Activated T-cell treated with anti-CD3 and anti-CD28 coated beads, Interleukin-2, amount 50 U/mL, for 4 hours (primary cell): ENCODE measurements around the gene TSNAXIP1. TPM values are rescaled to one million over a fixed set of nuclear protein-coding genes. Genes with fewer than 3 reads are reported as not detected.

Source experiments
- ATAC-seq, 2 donors: fragments of 200-7000 bp; cut with Tn5 transposase; one replicate each; pipeline ENCODE4 v1.10.0; 2021
- DNase-seq: peaks from one replicate; pipeline ENCODE4 v3.0.0-alpha.2; 2020
- H3K27me3 Mint-ChIP-seq: one replicate; pipeline ENCODE4 v1.8.0; 2021; ENCODE audit warnings: low read depth, mixed read lengths
- H3K36me3 Mint-ChIP-seq: one replicate; pipeline ENCODE4 v1.8.0; 2022; ENCODE audit warnings: mixed read lengths; ENCODE audit not compliant: insufficient read depth
- H3K4me1 Mint-ChIP-seq: one replicate; pipeline ENCODE4 v1.8.0; 2021; ENCODE audit warnings: low read depth, mixed read lengths
- H3K4me3 Mint-ChIP-seq: one replicate; pipeline ENCODE4 v1.8.0; 2021; ENCODE audit warnings: mild to moderate bottlenecking, moderate library complexity, mixed read lengths
- H3K9me3 Mint-ChIP-seq: one replicate; pipeline ENCODE4 v1.8.0; 2021; ENCODE audit warnings: mixed read lengths
- total RNA-seq, 3 donors: library from RNA; stranded (reverse); gene quantifications; one replicate each; pipeline ENCODE4 v1.2.1, GENCODE V29; 2021

Gene TSNAXIP1
- total RNA-seq, 3 donors from 2014 or later, result 0.79 to 1.4 (median 1.3) TPM

- DNase-seq (no peak), ATAC-seq (no peak)
- Mint-ChIP-seq H3K4me3 (no peak overlapping the region), H3K27me3 (no peaks in the 10 kb centered on the region), H3K36me3 (peaks cover 6% of the 10 kb centered on the region), H3K4me1 (peaks cover 17% of the 10 kb centered on the region), H3K9me3 (no peaks in the 10 kb centered on the region)
Observed at GRCh38 chr16:67869653-67870052, 63.0 kb downstream of the TSNAXIP1 start.

GRCh38 chr16:67871256-67871655, 64.6 kb downstream of the TSNAXIP1 start:
- no peak overlapping the region for H3K4me3 Mint-ChIP-seq
- DNase-seq (no peak), ATAC-seq (no peak)
- peaks cover 13% of the 10 kb centered on the region for H3K36me3 Mint-ChIP-seq
- no peaks in the 10 kb centered on the region for H3K9me3 Mint-ChIP-seq
- H3K4me1 Mint-ChIP-seq, result peaks cover 32% of the 10 kb centered on the region
- H3K27me3 Mint-ChIP-seq, result no peaks in the 10 kb centered on the region

GRCh38 chr16:67872131-67872630, 65.5 kb downstream of the TSNAXIP1 start:
- Mint-ChIP-seq H3K36me3 (peaks cover 10% of the 10 kb centered on the region), H3K4me3 (peak overlapping the region; percentile 84), H3K4me1 (peaks cover 34% of the 10 kb centered on the region), H3K9me3 (no peaks in the 10 kb centered on the region), H3K27me3 (no peaks in the 10 kb centered on the region)
- DNase-seq, result no peak
- no peak for ATAC-seq

DNA sequence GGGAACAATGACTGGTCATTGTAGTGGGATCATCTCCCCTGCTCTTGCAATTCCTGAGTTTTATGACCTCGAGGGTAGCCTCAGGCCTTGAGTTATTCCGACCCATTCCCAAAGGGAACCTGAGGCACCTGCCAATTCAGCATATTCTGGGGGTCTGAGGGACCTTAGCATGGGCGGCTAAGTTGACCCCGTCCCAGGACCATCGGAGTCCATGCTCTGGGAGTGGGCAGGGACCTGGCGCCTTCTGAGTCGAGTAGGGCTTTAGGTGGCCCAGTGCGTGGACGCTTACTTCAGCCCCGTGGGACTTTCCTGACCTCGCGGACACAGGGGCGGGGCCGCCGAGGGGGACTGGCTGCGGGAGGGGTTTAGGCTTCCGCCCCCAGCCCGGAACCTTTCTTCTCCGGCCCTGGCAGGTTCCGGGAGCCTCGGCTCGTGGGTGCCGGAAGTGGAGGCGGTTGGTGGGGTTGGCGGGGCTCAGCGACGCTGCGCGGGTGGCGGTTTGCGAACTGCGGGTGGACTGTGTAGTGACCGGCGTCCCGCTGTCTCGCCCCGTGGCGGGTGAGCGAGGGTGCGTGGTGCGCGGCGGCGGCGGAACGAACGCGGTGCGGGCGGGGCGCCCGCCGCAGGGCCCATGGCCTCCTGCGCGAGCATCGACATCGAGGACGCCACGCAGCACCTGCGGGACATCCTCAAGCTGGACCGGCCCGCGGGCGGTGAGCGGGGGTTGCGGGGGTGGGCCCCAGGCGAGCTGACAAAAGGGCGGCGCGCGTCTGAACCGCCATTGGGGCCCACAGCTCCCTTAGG, 66.1 kb downstream of the TSNAXIP1 start, which contains the start of gene EDC4:
EDC4 (plus strand) TSS at position 422 of the 804 bp plus-strand sequence; CDS start at position 632, 210 bp downstream.
- ATAC-seq (peak; percentile 93 to 95), DNase-seq (peak; percentile 80)
- Mint-ChIP-seq H3K4me1 (peaks cover 34% of the 10 kb centered on the region), H3K9me3 (no peaks in the 10 kb centered on the region), H3K27me3 (no peaks in the 10 kb centered on the region), H3K36me3 (peaks cover 15% of the 10 kb centered on the region), H3K4me3 (peak within 1 kb of the TSS; percentile 84)

GRCh38 chr16:67873435-67874370, 67.0 kb downstream of the TSNAXIP1 start:
- peaks cover 34% of the 10 kb centered on the region for H3K4me1 Mint-ChIP-seq
- H3K36me3 Mint-ChIP-seq, result peaks cover 18% of the 10 kb centered on the region
- DNase-seq, result no peak
- no peaks in the 10 kb centered on the region for H3K27me3 Mint-ChIP-seq
- no peaks in the 10 kb centered on the region for H3K9me3 Mint-ChIP-seq
- H3K4me3 Mint-ChIP-seq, result peak overlapping the region; percentile 84
- peak; percentile 8 to 19 for ATAC-seq

- Mint-ChIP-seq H3K36me3 (peaks cover 21% of the 10 kb centered on the region), H3K4me1 (peaks cover 34% of the 10 kb centered on the region), H3K4me3 (peak overlapping the region; percentile 84), H3K9me3 (no peaks in the 10 kb centered on the region), H3K27me3 (no peaks in the 10 kb centered on the region)
- ATAC-seq, result no peak
- DNase-seq, result no peak
Observed at GRCh38 chr16:67874372-67874771, 67.7 kb downstream of the TSNAXIP1 start.

GRCh38 chr16:67877064-67877463, 70.4 kb downstream of the TSNAXIP1 start:
- Mint-ChIP-seq H3K4me3 (no peak overlapping the region), H3K36me3 (peaks cover 30% of the 10 kb centered on the region), H3K9me3 (no peaks in the 10 kb centered on the region), H3K4me1 (peaks cover 34% of the 10 kb centered on the region), H3K27me3 (no peaks in the 10 kb centered on the region)
- ATAC-seq (no peak), DNase-seq (no peak)

Other genes starting within 250 kb of the TSNAXIP1 start
- 10 to 100 TPM; 53.7 to 59.3 (median 54.0) TPM for gene CTCF, start 244.4 kb upstream of the TSNAXIP1 start, total RNA-seq
- gene CARMIL2, start 161.7 kb upstream of the TSNAXIP1 start, total RNA-seq, result 100 to 1,000 TPM; 204 to 221 (median 207) TPM
- 10 to 100 TPM; 87.5 to 89.7 (median 89.4) TPM for gene ACD, start 146.6 kb upstream of the TSNAXIP1 start, total RNA-seq
- gene PARD6A, start 145.9 kb upstream of the TSNAXIP1 start, total RNA-seq, result 10 to 100 TPM; 12.0 to 12.5 (median 12.5) TPM
- 10 to 100 TPM; 13.9 to 16.7 (median 14.1) TPM for gene ENKD1, start 140.1 kb upstream of the TSNAXIP1 start, total RNA-seq
- gene C16orf86, start 140.1 kb upstream of the TSNAXIP1 start, total RNA-seq, result under 1 TPM; 0.35 to 0.63 (median 0.46) TPM
- gene GFOD2, start 87.6 kb upstream of the TSNAXIP1 start, total RNA-seq, result 10 to 100 TPM; 17.3 to 22.0 (median 20.2) TPM
- 10 to 100 TPM; 17.2 to 17.9 (median 17.8) TPM for gene RANBP10, start 329 bp upstream of the TSNAXIP1 start, total RNA-seq
- 10 to 100 TPM; 42.1 to 51.4 (median 43.1) TPM for gene THAP11, start 35.4 kb downstream of the TSNAXIP1 start, total RNA-seq
- 100 to 1,000 TPM; 170 to 182 (median 182) TPM for gene NUTF2, start 40.0 kb downstream of the TSNAXIP1 start, total RNA-seq
- gene CENPT, start 40.8 kb downstream of the TSNAXIP1 start, total RNA-seq, result 10 to 100 TPM; 40.4 to 52.0 (median 46.3) TPM
- gene EDC4, start 66.2 kb downstream of the TSNAXIP1 start, total RNA-seq, result 100 to 1,000 TPM; 114 to 124 (median 120) TPM
- gene NRN1L, start 78.0 kb downstream of the TSNAXIP1 start, total RNA-seq, result not detected
- gene PSKH1, start 86.4 kb downstream of the TSNAXIP1 start, total RNA-seq, result 10 to 100 TPM; 10.4 to 14.6 (median 10.9) TPM
- gene CTRL, start 125.0 kb downstream of the TSNAXIP1 start, total RNA-seq, result 10 to 100 TPM in 1 of 3 donors, 1 to 10 TPM in 2; 7.8 to 10.4 (median 8.8) TPM
- gene PSMB10, start 130.0 kb downstream of the TSNAXIP1 start, total RNA-seq, result 100 to 1,000 TPM; 223 to 262 (median 249) TPM
- 1 to 10 TPM; 8.0 to 9.1 (median 8.1) TPM for gene LCAT, start 137.2 kb downstream of the TSNAXIP1 start, total RNA-seq
- 10 to 100 TPM; 18.5 to 20.5 (median 19.6) TPM for gene SLC12A4, start 161.7 kb downstream of the TSNAXIP1 start, total RNA-seq
- gene DPEP3, start 173.6 kb downstream of the TSNAXIP1 start, total RNA-seq, result under 1 TPM in 2 of 3 donors, not detected in 1; 0.11 to 0.33 TPM
- under 1 TPM; 0.47 to 0.81 (median 0.71) TPM for gene DPEP2, start 192.6 kb downstream of the TSNAXIP1 start, total RNA-seq
- not detected for gene DPEP2NB, start 209.0 kb downstream of the TSNAXIP1 start, total RNA-seq
- gene DDX28, start 216.3 kb downstream of the TSNAXIP1 start, total RNA-seq, result 10 to 100 TPM; 34.9 to 40.3 (median 39.1) TPM
- 10 to 100 TPM; 35.9 to 37.4 (median 37.1) TPM for gene DUS2, start 216.4 kb downstream of the TSNAXIP1 start, total RNA-seq